GM19395 (cell line): ENCODE results near the gene FAM24A.

Source experiments
- ATAC-seq: cut with Tn5 transposase; IDR thresholded peaks from one replicate; pipeline ENCODE4 v1.9.1; 2021; ENCODE audit warnings: mild to moderate bottlenecking, moderate library complexity; ENCODE audit not compliant: unreplicated experiment

The FAM24A gene

GRCh38 chr10:122930140-122930539 lies 19.7 kb downstream of the FAM24A start:
- ATAC-seq: no peak

GRCh38 chr10:122931088-122931906 lies 20.9 kb downstream of the FAM24A start:
- no peak for ATAC-seq

DNA sequence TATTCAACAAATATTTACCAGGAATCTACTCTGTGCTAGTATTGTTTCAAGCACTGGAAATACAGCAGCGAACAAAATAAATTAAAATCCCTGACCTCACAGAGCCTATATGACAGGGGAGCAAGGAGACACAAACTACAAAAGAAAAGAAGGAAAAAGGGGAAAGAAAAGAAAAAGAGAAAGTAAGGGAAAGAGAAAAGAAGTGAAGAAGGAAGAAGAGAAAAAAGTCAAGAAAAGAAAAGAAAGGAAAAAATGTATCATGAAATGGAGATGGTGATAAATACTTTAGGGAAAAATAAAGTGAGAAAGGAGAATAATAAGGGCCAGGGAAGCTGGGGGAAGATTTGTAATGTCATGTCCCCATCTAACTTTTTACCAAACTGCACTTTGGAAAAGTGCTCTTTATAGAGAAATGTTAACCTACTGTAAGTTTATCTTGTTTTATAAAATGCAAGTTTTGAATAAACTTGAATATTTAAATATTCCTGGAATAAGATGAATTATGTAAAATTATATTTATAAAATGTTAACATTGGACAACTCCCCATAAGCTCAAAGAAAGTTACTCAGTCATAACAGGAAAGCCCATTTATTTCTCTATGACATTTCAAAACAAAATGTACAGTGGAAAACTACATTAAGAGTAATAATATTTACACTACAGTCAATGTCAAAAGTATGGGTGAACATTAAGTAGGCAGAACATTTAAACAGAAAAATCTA lies 28.9 kb downstream of the FAM24A start:
- ATAC-seq: no peak

DNA sequence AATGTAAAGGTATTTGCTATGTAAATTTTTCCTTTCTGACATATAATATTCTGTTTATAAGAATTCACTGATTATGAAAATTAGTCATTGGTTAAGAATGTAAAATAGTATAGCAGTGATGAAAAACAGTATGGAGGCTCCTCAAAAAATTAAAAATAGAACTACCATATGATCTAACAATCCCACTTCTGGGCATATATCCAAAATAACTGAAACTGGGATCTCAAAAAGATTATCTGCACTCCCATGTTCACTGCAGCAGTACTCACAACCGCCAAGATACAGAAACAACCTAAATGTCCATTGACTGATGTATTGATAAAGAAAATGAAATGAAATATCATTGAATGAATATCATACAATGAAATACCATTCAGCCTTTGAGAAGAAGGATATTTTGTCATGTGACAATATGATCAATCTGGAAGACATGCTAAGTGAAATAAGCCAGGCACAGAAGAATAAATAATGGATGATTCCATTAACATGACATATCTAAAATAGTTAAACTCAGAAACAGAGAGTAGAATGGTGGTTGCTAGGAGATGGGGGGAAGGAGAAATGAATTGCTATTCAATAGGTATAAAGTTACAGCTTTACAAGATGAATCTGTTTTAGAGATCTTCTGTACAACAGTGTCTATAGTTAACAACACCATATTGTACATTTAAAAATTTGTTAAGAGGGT lies 29.6 kb downstream of the FAM24A start:
- no peak for ATAC-seq

DNA sequence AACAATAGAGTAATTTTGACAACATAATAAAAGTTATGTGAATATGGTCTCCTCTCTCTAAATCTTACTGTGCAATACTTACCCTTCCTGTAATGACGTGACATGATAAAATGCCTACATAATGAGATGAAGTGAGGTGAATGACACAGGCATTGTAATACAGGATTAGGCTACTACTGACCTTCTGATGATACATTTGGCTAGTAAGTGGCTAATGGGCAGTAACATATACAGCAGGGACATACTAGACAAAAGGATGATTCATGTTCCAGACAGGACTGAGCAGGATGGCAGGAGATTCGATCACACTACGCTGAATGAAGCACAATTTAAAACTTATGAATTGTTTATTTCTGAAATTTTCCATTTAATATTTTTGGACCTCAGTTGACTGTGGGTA lies 38.9 kb downstream of the FAM24A start:
- ATAC-seq: no peak

- ATAC-seq: peak; percentile 98
Measured at GRCh38 chr10:122953902-122954730, 43.7 kb downstream of the FAM24A start, which contains the start of gene C10orf88. Gene C10orf88, minus strand, starts transcription at chr10:122954227. Its CDS starts 49 bp downstream, at chr10:122954178.

GRCh38 chr10:122954731-122955050 lies 44.3 kb downstream of the FAM24A start:
- no peak for ATAC-seq

DNA sequence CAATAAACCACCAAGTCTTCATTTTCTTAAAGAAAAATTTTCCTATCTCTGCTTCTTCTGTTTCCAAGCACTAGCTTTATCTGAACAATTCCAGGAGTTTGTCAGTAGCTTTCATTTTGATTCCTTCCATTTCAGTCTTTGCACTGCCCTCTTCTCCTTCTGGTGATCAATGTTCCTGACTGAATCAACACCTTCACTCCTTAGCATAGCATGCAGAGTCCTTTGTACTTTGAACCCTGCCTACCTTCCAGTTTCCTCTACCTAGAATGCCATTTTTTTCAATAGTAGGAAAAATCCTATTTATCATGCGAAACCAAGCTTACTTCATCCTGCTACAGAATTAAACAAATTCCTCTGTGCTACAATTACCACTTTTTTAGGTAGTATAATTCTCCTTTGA lies 45.5 kb downstream of the FAM24A start:
- no peak for ATAC-seq

DNA sequence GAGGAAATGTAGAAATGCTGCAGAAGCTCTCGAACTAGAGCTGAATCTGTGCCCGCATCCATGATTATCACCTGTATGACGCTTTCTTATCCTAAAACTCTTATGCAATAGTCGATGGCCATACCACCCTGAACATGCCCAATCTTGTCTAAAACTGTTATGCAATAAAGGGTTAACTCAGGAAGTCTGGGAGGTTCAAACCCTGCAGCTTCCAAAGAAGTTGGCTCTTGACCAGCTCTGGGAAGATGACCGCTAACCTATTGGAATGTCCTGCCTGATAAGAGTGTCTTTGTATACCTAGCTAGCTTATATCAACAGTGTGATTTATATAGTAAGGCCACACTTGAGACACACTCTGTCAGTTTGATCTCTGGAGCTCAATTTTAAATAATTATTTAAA lies 47.1 kb downstream of the FAM24A start:
- no peak for ATAC-seq

DNA sequence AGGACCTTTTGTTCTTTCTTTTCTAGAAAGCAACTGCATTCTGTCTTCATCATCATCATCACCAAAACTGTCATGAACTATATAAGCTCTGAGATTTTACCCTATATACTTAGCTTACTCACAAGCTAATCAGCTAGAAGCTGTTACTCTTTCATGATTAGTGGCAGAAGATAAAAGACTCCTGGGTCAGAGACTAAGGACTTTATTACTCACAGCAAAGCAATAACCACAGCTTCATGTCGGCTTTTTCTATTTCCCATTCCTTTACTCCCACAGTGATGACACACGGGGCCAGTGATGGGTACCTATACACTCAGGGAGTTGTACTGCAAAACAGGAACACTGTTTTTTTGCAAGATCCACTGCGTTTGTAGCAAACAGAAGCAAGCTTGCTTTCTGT lies 52.0 kb downstream of the FAM24A start:
- ATAC-seq: no peak
